H9 (cell line): ENCODE data around the gene MGRN1. TPM values are rescaled to one million over a fixed set of nuclear protein-coding genes. Genes with fewer than 3 reads are reported as not detected.

Source experiments
- DNase-seq: peaks from one replicate; pipeline ENCODE4 v3.0.0-alpha.2; 2017
- H2AFZ ChIP-seq: one replicate; pipeline ENCODE4 v1.6.1; 2013; ENCODE audit warnings: mild to moderate bottlenecking, low read length, control low read depth, moderate library complexity
- H2AK5ac ChIP-seq: 2 replicates; pipeline ENCODE4 v1.6.1; 2013; ENCODE audit warnings: low read length, control low read depth, mixed read lengths; ENCODE audit not compliant: insufficient read length
- H2BK120ac ChIP-seq: one replicate; pipeline ENCODE4 v1.6.1; 2013; ENCODE audit warnings: low read depth, mild to moderate bottlenecking, low read length, control low read depth, inconsistent platforms; ENCODE audit not compliant: poor library complexity, severe bottlenecking
- H2BK12ac ChIP-seq: 2 replicates; pipeline ENCODE4 v1.6.1; 2013; ENCODE audit warnings: low read length, control low read depth, mixed read lengths, low read depth; ENCODE audit not compliant: insufficient read length
- H2BK15ac ChIP-seq: 2 replicates; pipeline ENCODE4 v1.6.1; 2013; ENCODE audit warnings: low read depth, low read length, control low read depth
- H2BK20ac ChIP-seq: one replicate; pipeline ENCODE4 v1.6.1; 2013; ENCODE audit warnings: low read depth, mild to moderate bottlenecking, low read length, control low read depth, inconsistent platforms; ENCODE audit not compliant: poor library complexity, severe bottlenecking
- H2BK5ac ChIP-seq: 2 replicates; pipeline ENCODE4 v1.6.1; 2013; ENCODE audit warnings: low read length, control low read depth, mixed read lengths; ENCODE audit not compliant: insufficient read length
- H3K14ac ChIP-seq: 2 replicates; pipeline ENCODE4 v1.6.1; 2013; ENCODE audit warnings: low read length, control low read depth; ENCODE audit not compliant: insufficient read depth
- H3K18ac ChIP-seq: 2 replicates; pipeline ENCODE4 v1.6.1; 2013; ENCODE audit warnings: low read depth, mild to moderate bottlenecking, mixed read lengths, low read length, control low read depth; ENCODE audit not compliant: insufficient read length
- H3K23ac ChIP-seq: 2 replicates; pipeline ENCODE4 v1.6.1; 2013; ENCODE audit warnings: low read length, control low read depth, mixed read lengths, low read depth; ENCODE audit not compliant: insufficient read length
- H3K23me2 ChIP-seq: 2 replicates; pipeline ENCODE4 v1.6.1; 2013; ENCODE audit warnings: low read depth, mild to moderate bottlenecking, mixed read lengths, low read length, control low read depth; ENCODE audit not compliant: insufficient read length, poor library complexity, severe bottlenecking
- H3K27ac ChIP-seq: 2 replicates; pipeline ENCODE4 v1.5.1; 2013; ENCODE audit warnings: low read length, control low read depth, mixed read lengths, low read depth; ENCODE audit not compliant: insufficient read length
- H3K27me3 ChIP-seq: 2 replicates; pipeline ENCODE4 v1.6.1; 2013; ENCODE audit warnings: low read length, control low read depth, inconsistent platforms; ENCODE audit not compliant: insufficient read depth
- H3K4ac ChIP-seq: 2 replicates; pipeline ENCODE4 v1.6.1; 2013; ENCODE audit warnings: low read depth, mild to moderate bottlenecking, control low read depth, inconsistent platforms, low read length, moderate library complexity
- H3K4me1 ChIP-seq: 2 replicates; pipeline ENCODE4 v1.6.1; 2013; ENCODE audit warnings: low read length, control low read depth, inconsistent platforms; ENCODE audit not compliant: insufficient read depth
- H3K4me2 ChIP-seq: 2 replicates; pipeline ENCODE4 v1.6.1; 2013; ENCODE audit warnings: low read length, control low read depth, mixed read lengths; ENCODE audit not compliant: insufficient read length, insufficient read depth
- H3K56ac ChIP-seq: 2 replicates; pipeline ENCODE4 v1.6.1; 2013; ENCODE audit warnings: low read depth, mild to moderate bottlenecking, mixed read lengths, low read length, control low read depth; ENCODE audit not compliant: insufficient read length
- H3K79me1 ChIP-seq: 2 replicates; pipeline ENCODE4 v1.6.1; 2013; ENCODE audit warnings: low read depth, mild to moderate bottlenecking, moderate library complexity, low read length, control low read depth, inconsistent platforms; ENCODE audit not compliant: insufficient read depth, poor library complexity, severe bottlenecking
- H3K79me2 ChIP-seq: 2 replicates; pipeline ENCODE4 v1.6.1; 2013; ENCODE audit warnings: low read length, control low read depth, inconsistent platforms; ENCODE audit not compliant: insufficient read depth
- H3K9ac ChIP-seq: 2 replicates; pipeline ENCODE4 v1.6.1; 2013; ENCODE audit warnings: low read length, control low read depth, mixed read lengths; ENCODE audit not compliant: insufficient read length; ENCODE audit errors: extremely low read depth
- H3K9me3 ChIP-seq: one replicate; pipeline ENCODE4 v1.6.1; 2013; ENCODE audit warnings: low read depth, low read length, inconsistent platforms; ENCODE audit not compliant: control insufficient read depth
- H3T11ph ChIP-seq: one replicate; pipeline ENCODE4 v1.6.1; 2013; ENCODE audit warnings: mild to moderate bottlenecking, low read length, control low read depth, inconsistent platforms
- H4K20me1 ChIP-seq: one replicate; pipeline ENCODE4 v1.6.1; 2013; ENCODE audit not compliant: control insufficient read depth, insufficient read length, insufficient read depth
- H4K5ac ChIP-seq: 2 replicates; pipeline ENCODE4 v1.6.1; 2013; ENCODE audit warnings: low read depth, mild to moderate bottlenecking, mixed read lengths, low read length, control low read depth; ENCODE audit not compliant: insufficient read length
- H4K8ac ChIP-seq: replicated peaks from 2 replicates; pipeline ENCODE4 v1.6.1; 2013; ENCODE audit warnings: low read length, control low read depth, mixed read lengths, low read depth; ENCODE audit not compliant: insufficient read length
- H4K91ac ChIP-seq: 2 replicates; pipeline ENCODE4 v1.6.1; 2013; ENCODE audit warnings: low read depth, mild to moderate bottlenecking, moderate library complexity, mixed read lengths, low read length, control low read depth; ENCODE audit not compliant: insufficient read length
- H3K27ac Mint-ChIP-seq, 3 experiments: 2 replicates in 2 of 3; 3 replicates in 1 of 3; pipeline ENCODE4 v1.8.0; 2020 to 2021; ENCODE audit warnings: mixed read lengths in 3 of 3, mild to moderate bottlenecking in 1 of 3, moderate library complexity in 1 of 3
- H3K27me3 Mint-ChIP-seq: 2 replicates; pipeline ENCODE4 v1.8.0; 2021; ENCODE audit warnings: low read depth, mild to moderate bottlenecking, moderate library complexity, mixed read lengths
- H3K36me3 Mint-ChIP-seq, 3 experiments: 2 replicates in 2 of 3; 3 replicates in 1 of 3; pipeline ENCODE4 v1.8.0; 2020 to 2021; ENCODE audit warnings: low read depth in 3 of 3, mixed read lengths in 3 of 3; ENCODE audit not compliant: insufficient read depth in 1 of 3
- H3K4me1 Mint-ChIP-seq, 2 experiments: 2 replicates each; pipeline ENCODE4 v1.8.0; 2020; ENCODE audit warnings: mixed read lengths in 2 of 2
- H3K4me3 Mint-ChIP-seq, 2 experiments: 2 replicates in 1 of 2; 3 replicates in 1 of 2; pipeline ENCODE4 v1.8.0; 2020 to 2021; ENCODE audit warnings: mild to moderate bottlenecking in 2 of 2, mixed read lengths in 2 of 2, moderate library complexity in 1 of 2
- H3K9me3 Mint-ChIP-seq, 2 experiments: 2 replicates in 1 of 2; 3 replicates in 1 of 2; pipeline ENCODE4 v1.8.0; 2020; ENCODE audit warnings: mild to moderate bottlenecking in 2 of 2, mixed read lengths in 2 of 2, moderate library complexity in 1 of 2
- CTCF ChIP-seq: fragments of 200-600 bp; sonication (generic); conservative IDR thresholded peaks from 3 replicates; pipeline ENCODE4 v1.8.0; 2021; ENCODE audit warnings: antibody characterized with exemption, mild to moderate bottlenecking
- WGBS: extraction: QIAGEN DNeasy Blood & Tissue Kit; methylation state at CpG from one replicate; pipeline ENCODE4 v1.1.7; 2013; ENCODE audit warnings: missing lambda C conversion rate, low lambda C conversion rate, mixed read lengths; ENCODE audit not compliant: insufficient read length; ENCODE audit errors: extremely low coverage; 5-methylcytosine and 5-hydroxymethylcytosine counted together
- total RNA-seq: library from RNA; stranded (reverse); gene quantifications from 2 replicates; pipeline ENCODE4 v1.2.1, GENCODE V29; 2021

MGRN1 gene
- total RNA-seq, 1 experiment from 2014 or later, result 91.6 TPM

GRCh38 chr16:4673387-4674046, 48.9 kb downstream of the MGRN1 start:
- H3K9me3 Mint-ChIP-seq, result no peaks in the 10 kb centered on the region
- Histone ChIP-seq H2AFZ (no peak overlapping the region), H3K79me1 (no peaks in the 10 kb centered on the region), H2BK120ac (no peak overlapping the region), H3K27ac (no peak overlapping the region), H3K23ac (no peak overlapping the region), H3K9me3 (no peaks in the 10 kb centered on the region), H3K79me2 (no peaks in the 10 kb centered on the region), H4K8ac (no peak overlapping the region), H3K56ac (no peak overlapping the region), H2BK12ac (no peak overlapping the region), H4K91ac (no peak overlapping the region), H3K14ac (no peak overlapping the region; the same call in 1 of the 2 replicates), H3K27me3 (no peaks in the 10 kb centered on the region), H2AK5ac (no peak overlapping the region), H3T11ph (no peak overlapping the region), H3K23me2 (no peaks in the 10 kb centered on the region), H3K18ac (no peak overlapping the region), H2BK5ac (no peak overlapping the region), H2BK20ac (no peak overlapping the region), H3K4me1 (no peaks in the 10 kb centered on the region; the same call in 1 of the 2 replicates), H3K9ac (no peak overlapping the region), H4K20me1 (no peaks in the 10 kb centered on the region), H3K4ac (no peak overlapping the region), H4K5ac (no peak overlapping the region), H2BK15ac (no peak overlapping the region), H3K4me2 (no peak overlapping the region)
- peaks cover 2 to 8% of the 10 kb centered on the region in 2 experiments; a peak in 3 of 4 replicates for H3K4me1 Mint-ChIP-seq
- WGBS, result no CpG with 5 or more reads among the region's 33 CpGs
- no peaks in the 10 kb centered on the region for H3K27me3 Mint-ChIP-seq
- no peak for TF ChIP-seq CTCF
- no peak for DNase-seq
- peak overlapping the region; percentile 11 to 79 (median 58); a peak in 4 of 7 replicates for H3K27ac Mint-ChIP-seq
- no peak overlapping the region for H3K4me3 Mint-ChIP-seq
- peaks cover 1 to 48% (median 5%) of the 10 kb centered on the region in 3 experiments; a peak in 5 of 7 replicates for H3K36me3 Mint-ChIP-seq
